Subcutaneous abdominal adipose tissue (tissue), 5 donors: ENCODE measurements around the gene MYH11.

Experiments used
- H3K27ac ChIP-seq: one replicate; pipeline ENCODE4 v1.7.0; 2013; ENCODE audit warnings: low read depth, mild to moderate bottlenecking, inconsistent platforms, low read length, moderate library complexity
- H3K27me3 ChIP-seq, 5 donors: one replicate each; pipeline ENCODE4 v1.7.0; 2013; ENCODE audit warnings: low read length in 5 of 5, inconsistent platforms in 1 of 5; ENCODE audit not compliant: control insufficient read depth in 5 of 5, insufficient read depth in 4 of 5
- H3K36me3 ChIP-seq, 5 donors: one replicate each; pipeline ENCODE4 v1.7.0; 2013; ENCODE audit warnings: low read length in 5 of 5; ENCODE audit not compliant: control insufficient read depth in 5 of 5, insufficient read depth in 5 of 5
- H3K4me1 ChIP-seq, 5 donors: one replicate each; pipeline ENCODE4 v1.7.0; 2013; ENCODE audit warnings: low read length in 5 of 5, mild to moderate bottlenecking in 3 of 5, moderate library complexity in 1 of 5; ENCODE audit not compliant: control insufficient read depth in 5 of 5, insufficient read depth in 5 of 5
- H3K4me3 ChIP-seq, 5 donors: one replicate each; pipeline ENCODE4 v1.7.0; 2013; ENCODE audit warnings: low read length in 5 of 5, low read depth in 1 of 5
- H3K9ac ChIP-seq, 5 donors: one replicate each; pipeline ENCODE4 v1.7.0; 2013; ENCODE audit warnings: low read length in 5 of 5, mild to moderate bottlenecking in 4 of 5, moderate library complexity in 3 of 5
- H3K9me3 ChIP-seq, 5 donors: one replicate each; pipeline ENCODE4 v1.7.0; 2013; ENCODE audit warnings: low read length in 5 of 5; ENCODE audit not compliant: control insufficient read depth in 5 of 5
- donor health status: healthy.
- donor health status: healthy.
- donor health status: healthy.
- donor health status: healthy.
- donor health status: healthy.

Gene MYH11

DNA sequence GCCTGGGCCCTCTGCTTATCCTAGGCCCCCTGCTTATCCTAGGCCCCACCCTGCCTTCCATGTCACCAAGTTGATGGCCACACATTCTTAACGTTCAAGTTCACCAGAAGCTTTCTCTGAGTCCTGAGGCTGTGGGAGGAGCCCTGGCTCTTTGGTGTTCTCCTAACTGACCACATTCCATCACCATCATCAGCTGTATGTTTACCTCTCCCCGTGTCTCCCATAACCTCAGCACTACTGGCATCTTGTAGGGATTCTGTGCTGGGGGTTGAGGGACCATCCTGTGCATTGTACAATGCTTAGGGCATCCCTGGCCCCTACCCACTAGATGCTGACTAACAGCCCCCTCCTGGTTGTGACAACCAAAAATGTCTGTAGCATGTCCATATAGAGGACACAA is 107.5 kb downstream of the MYH11 start:
- Histone ChIP-seq H3K36me3 (peaks cover 0 to 9% (median 0%) of the 10 kb centered on the region in 5 donors), H3K4me3 (no peak overlapping the region), H3K9me3 (no peaks in the 10 kb centered on the region), H3K4me1 (peaks cover 0 to 6% (median 0%) of the 10 kb centered on the region in 5 donors), H3K9ac (no peak overlapping the region), H3K27ac (no peak overlapping the region), H3K27me3 (no peaks in the 10 kb centered on the region)

DNA sequence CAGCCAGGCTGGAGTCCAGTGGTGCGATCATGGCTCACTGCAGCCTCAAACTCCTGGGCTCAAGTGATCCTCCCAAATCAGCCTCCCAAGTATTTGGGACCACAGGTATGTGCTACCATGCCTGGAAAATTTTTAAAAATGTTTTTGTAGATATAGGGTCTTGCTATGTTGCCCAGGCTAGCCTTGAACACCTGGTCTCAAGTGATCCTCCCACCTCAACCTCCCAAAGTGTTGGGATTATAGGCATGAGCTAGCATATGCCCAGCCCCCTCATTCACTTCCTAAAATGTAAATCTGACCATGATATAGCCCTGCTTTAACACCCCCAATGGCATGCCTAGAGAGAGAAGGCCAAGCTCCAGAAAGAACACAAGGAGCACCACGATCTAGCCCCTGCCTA is 108.2 kb downstream of the MYH11 start:
- peaks cover 0 to 11% (median 0%) of the 10 kb centered on the region in 5 donors for H3K36me3 ChIP-seq
- no peaks in the 10 kb centered on the region for H3K9me3 ChIP-seq
- H3K9ac ChIP-seq, result no peak overlapping the region
- no peaks in the 10 kb centered on the region for H3K27me3 ChIP-seq
- peaks cover 0 to 6% (median 0%) of the 10 kb centered on the region in 5 donors for H3K4me1 ChIP-seq
- H3K27ac ChIP-seq, result no peak overlapping the region
- H3K4me3 ChIP-seq, result no peak overlapping the region

DNA sequence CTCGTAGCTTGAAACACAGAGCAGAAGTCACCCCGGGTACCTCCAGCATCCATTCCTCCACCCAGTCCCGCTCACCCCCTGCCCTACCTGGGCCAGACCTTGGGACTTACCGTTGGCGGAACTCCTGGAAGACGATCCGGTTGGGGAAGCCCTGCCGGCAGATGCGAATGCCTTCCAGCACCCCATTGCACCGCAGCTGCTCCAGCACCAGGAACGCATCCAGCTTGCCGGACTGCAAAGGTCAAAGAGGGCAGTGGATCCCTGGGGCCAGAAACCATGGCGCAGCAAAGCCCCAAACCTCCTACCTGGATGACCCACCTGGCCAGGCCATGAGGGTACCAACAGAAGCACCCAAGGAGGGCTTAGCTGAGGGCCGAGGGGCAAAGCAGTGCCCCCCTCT is 108.9 kb downstream of the MYH11 start:
- H3K9ac ChIP-seq, result no peak overlapping the region
- H3K36me3 ChIP-seq, result peaks cover 0 to 16% (median 0%) of the 10 kb centered on the region in 5 donors
- H3K4me1 ChIP-seq, result peaks cover 0 to 6% (median 0%) of the 10 kb centered on the region in 5 donors
- no peak overlapping the region for H3K27ac ChIP-seq
- H3K4me3 ChIP-seq, result no peak overlapping the region
- H3K27me3 ChIP-seq, result no peaks in the 10 kb centered on the region
- no peaks in the 10 kb centered on the region for H3K9me3 ChIP-seq

DNA sequence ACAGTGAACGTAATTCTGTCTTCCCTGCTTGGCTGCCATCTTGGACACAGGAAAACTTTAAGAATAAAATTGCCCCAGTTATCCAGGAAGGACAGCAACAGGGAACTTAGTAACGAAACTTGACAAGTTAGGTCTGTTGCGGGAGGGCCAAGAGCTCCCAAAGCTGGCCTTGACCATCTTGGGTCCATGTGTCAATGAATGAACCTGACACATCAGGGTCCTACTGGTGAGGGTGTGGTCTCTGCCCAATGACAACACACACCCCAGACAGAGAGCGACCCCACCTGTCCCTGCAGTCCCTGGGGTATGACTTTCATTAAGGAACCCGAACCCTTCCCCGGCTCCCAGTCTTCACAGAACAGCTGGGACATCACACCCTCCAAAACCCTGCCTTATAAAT is 110.5 kb downstream of the MYH11 start:
- Histone ChIP-seq H3K9ac (no peak overlapping the region), H3K27ac (no peak overlapping the region), H3K9me3 (peaks cover 0 to 2% (median 0%) of the 10 kb centered on the region in 5 donors), H3K4me1 (peaks cover 0 to 6% (median 0%) of the 10 kb centered on the region in 5 donors), H3K4me3 (no peak overlapping the region), H3K27me3 (no peaks in the 10 kb centered on the region), H3K36me3 (peaks cover 0 to 19% (median 0%) of the 10 kb centered on the region in 5 donors)

DNA sequence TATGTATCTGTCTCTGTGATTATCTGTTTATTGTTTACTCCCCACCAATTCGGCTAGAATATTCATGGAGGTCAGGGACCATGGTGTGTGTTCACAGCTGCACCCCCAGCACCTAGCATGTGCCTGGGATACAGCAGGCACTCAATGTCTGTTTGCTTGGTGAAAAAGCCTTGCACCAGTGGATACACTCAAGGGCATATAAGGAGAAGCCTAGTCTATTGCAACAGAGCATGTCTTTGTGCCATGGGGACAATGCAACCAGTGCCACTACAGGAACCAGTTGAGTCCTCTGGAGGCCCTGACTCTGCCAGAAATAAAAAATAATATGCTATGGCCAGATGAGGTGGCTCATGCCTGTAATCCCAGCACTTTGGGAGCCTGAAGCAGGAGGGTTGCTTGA is 113.2 kb downstream of the MYH11 start:
- Histone ChIP-seq H3K36me3 (peaks cover 0 to 26% (median 0%) of the 10 kb centered on the region in 5 donors), H3K4me1 (peaks cover 0 to 6% (median 0%) of the 10 kb centered on the region in 5 donors), H3K4me3 (no peak overlapping the region), H3K9me3 (peaks cover 0 to 11% (median 8%) of the 10 kb centered on the region in 5 donors), H3K27ac (no peak overlapping the region), H3K27me3 (no peaks in the 10 kb centered on the region), H3K9ac (no peak overlapping the region)

DNA sequence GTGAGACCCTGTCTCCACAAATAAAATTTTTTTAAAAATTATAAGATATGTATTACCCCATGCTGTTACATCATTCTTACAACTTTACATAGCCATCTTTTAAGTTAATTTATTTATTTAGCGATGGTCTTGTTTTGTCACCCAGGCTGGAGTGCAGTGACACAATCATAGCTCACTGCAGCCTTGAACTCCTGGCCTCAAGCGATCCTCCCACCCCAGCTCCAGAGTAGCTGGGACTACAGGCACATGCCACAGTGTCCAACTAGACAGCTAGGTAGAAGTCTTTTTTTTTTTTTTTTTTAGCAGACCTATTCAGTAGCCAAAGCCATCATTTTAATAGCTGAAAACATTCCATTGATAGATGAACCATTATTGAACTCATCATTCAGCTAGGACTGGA is 114.1 kb downstream of the MYH11 start:
- Histone ChIP-seq H3K27ac (no peak overlapping the region), H3K4me3 (no peak overlapping the region), H3K4me1 (peaks cover 0 to 6% (median 0%) of the 10 kb centered on the region in 5 donors), H3K27me3 (no peaks in the 10 kb centered on the region), H3K36me3 (peaks cover 0 to 20% (median 0%) of the 10 kb centered on the region in 5 donors), H3K9ac (no peak overlapping the region), H3K9me3 (peaks cover 0 to 11% (median 8%) of the 10 kb centered on the region in 5 donors)

DNA sequence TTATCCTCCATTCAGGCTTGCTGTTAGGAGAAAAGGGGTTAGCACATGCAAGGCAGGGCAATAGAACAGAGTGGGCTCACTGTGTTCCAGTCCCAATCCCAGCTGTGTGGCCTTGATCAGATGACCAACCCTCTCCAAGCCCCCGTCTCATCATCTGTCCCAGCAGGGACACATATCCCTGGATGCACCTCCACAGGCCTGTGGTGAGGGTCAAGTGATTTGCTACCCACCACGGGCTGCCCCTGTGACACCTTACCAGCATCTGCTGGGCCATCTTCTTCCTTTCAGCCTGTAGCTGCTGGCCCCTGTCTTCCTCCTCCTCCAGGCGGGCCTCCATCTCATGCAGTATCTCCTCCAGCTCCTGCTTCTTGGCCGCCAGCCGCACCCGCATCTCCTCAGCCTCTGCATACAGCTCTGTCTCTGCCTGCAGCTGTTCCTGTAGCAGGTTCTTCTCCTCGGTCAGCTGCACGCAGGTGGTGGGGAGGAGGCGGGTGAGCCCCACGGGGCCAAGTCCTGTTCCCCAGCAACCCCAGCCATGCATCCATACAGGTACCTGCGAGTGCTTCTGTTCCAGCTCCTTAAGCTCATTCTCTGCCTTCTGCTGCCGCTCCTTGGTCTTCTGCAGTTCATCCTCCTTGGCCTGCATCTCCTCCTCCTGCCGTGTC is 115.5 kb downstream of the MYH11 start:
- peaks cover 0 to 6% (median 0%) of the 10 kb centered on the region in 5 donors for H3K4me1 ChIP-seq
- H3K36me3 ChIP-seq, result peaks cover 0 to 28% (median 0%) of the 10 kb centered on the region in 5 donors
- no peak overlapping the region for H3K4me3 ChIP-seq
- peaks cover 0 to 11% (median 8%) of the 10 kb centered on the region in 5 donors for H3K9me3 ChIP-seq
- no peak overlapping the region for H3K27ac ChIP-seq
- H3K9ac ChIP-seq, result no peak overlapping the region
- no peaks in the 10 kb centered on the region for H3K27me3 ChIP-seq

DNA sequence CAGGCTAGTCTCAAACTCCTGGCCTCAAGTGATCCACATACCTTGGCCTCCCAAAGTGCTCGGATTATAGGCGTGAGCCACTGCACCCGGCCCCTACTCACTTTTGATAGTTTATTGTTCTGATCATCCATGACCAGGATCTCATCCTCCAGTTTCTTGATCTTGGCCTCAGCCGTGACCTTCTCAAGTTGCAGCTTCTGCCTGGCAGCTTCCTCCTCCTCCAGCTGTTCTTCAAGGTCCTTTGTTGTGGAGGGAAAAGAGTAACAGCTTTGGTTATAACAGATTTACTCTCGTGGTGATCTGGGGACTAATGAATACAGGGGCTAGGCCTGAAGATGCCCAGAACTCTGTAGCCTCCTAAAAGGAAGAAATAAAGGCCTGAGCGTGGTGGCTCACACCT is 116.9 kb downstream of the MYH11 start:
- no peak overlapping the region for H3K4me3 ChIP-seq
- peaks cover 0 to 11% (median 8%) of the 10 kb centered on the region in 5 donors for H3K9me3 ChIP-seq
- H3K4me1 ChIP-seq, result peaks cover 0 to 4% (median 0%) of the 10 kb centered on the region in 5 donors
- H3K27ac ChIP-seq, result no peak overlapping the region
- no peak overlapping the region for H3K9ac ChIP-seq
- H3K27me3 ChIP-seq, result no peaks in the 10 kb centered on the region
- peaks cover 0 to 40% (median 2%) of the 10 kb centered on the region in 5 donors for H3K36me3 ChIP-seq

DNA sequence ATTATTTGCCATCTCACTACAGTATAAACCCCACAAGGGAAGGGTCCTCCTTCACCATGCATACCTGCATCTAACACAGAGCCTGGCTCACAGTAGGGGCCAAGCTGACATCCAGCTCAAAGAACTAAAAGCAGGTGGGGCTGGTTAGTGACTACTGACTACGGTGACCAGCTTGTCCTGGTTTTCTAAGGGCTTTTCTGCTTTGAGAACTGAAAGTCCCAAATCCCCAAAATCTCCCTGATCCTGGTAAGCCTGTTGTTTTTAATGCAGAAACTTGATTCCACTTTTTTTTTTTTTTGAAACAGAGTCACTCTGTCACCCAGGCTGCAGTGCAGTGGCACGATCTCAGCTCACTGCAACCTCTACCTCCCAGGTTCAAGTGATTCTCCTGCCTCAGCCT is 117.4 kb downstream of the MYH11 start:
- H3K9ac ChIP-seq, result no peak overlapping the region
- no peaks in the 10 kb centered on the region for H3K27me3 ChIP-seq
- H3K36me3 ChIP-seq, result peaks cover 0 to 40% (median 2%) of the 10 kb centered on the region in 5 donors
- no peaks in the 10 kb centered on the region for H3K4me1 ChIP-seq
- H3K9me3 ChIP-seq, result peaks cover 0 to 11% (median 8%) of the 10 kb centered on the region in 5 donors
- H3K4me3 ChIP-seq, result no peak overlapping the region
- no peak overlapping the region for H3K27ac ChIP-seq

DNA sequence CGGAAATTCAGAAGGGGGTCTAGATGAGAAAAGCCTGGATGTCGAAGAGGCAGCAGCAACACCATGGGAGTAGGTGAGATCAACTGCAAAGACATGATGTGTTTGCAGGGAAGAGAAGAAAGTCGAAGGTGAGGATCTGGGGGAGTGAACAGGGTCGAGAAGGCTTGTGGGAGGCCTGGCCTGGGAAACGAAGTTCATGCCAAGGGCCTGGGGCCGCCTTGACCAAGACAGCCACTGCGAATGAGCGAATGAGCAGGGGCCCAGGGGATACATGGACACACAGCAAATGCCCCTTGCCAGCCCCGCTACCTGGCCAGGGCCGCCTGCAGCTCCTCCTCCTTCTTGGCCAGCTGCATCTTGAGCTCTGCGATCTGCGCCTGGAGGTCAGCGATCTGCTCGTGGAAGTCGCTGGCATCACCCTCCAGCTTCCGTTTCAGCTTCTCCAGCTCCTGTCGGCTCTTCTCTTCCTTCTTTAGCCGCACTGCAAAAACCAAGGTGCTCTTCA is 119.6 kb downstream of the MYH11 start:
- Histone ChIP-seq H3K9ac (no peak overlapping the region), H3K9me3 (peaks cover 0 to 11% (median 8%) of the 10 kb centered on the region in 5 donors), H3K4me1 (no peaks in the 10 kb centered on the region), H3K36me3 (peaks cover 0 to 49% (median 2%) of the 10 kb centered on the region in 5 donors), H3K27me3 (no peaks in the 10 kb centered on the region), H3K27ac (no peak overlapping the region), H3K4me3 (no peak overlapping the region)
